Measurements from ENCODE around the gene ACOD1. TPM values are rescaled to one million over a fixed set of nuclear protein-coding genes. Genes with fewer than 3 reads are reported as not detected.

The ACOD1 gene
- total RNA-seq, 1 donor from 2014 or later = not detected

- Histone ChIP-seq H3K27me3 (ENCODE audit: low read depth) (no peaks in the 10 kb centered on the region), H3K4me1 (peaks cover 20% of the 10 kb centered on the region), H3K4me3 (no peak overlapping the region), H3K36me3 (peaks cover 43% of the 10 kb centered on the region), H3K9me3 (no peaks in the 10 kb centered on the region), H3K27ac (no peak overlapping the region)
- no peak for TF ChIP-seq CTCF (IDR thresholded peaks at IDR 0.05)
- ATAC-seq = no peak
- intact Hi-C loops (cut with DNase I) = no loop called here
- DNase-seq = no peak
Measured at GRCh38 chr13:77000475-77000874, 52.2 kb downstream of the ACOD1 start.

- intact Hi-C loops (cut with DNase I) = no loop called here
- H3K27me3 ChIP-seq (ENCODE audit: low read depth) = no peaks in the 10 kb centered on the region
- no peak overlapping the region for H3K27ac ChIP-seq
- peaks cover 24% of the 10 kb centered on the region for H3K4me1 ChIP-seq
- no peak for DNase-seq
- peaks cover 42% of the 10 kb centered on the region for H3K36me3 ChIP-seq
- ATAC-seq = peak in 1 of 2 donors; percentile 31
- H3K9me3 ChIP-seq = no peaks in the 10 kb centered on the region
- TF ChIP-seq CTCF (IDR thresholded peaks at IDR 0.05) = no peak
- H3K4me3 ChIP-seq = no peak overlapping the region
Measured at GRCh38 chr13:77001540-77001939, 53.2 kb downstream of the ACOD1 start.

- intact Hi-C loops (cut with DNase I) = no loop called here
- Histone ChIP-seq H3K4me3 (no peak overlapping the region), H3K4me1 (peaks cover 25% of the 10 kb centered on the region), H3K27me3 (ENCODE audit: low read depth) (no peaks in the 10 kb centered on the region), H3K36me3 (peaks cover 42% of the 10 kb centered on the region), H3K9me3 (no peaks in the 10 kb centered on the region), H3K27ac (no peak overlapping the region)
- TF ChIP-seq CTCF (IDR thresholded peaks at IDR 0.05) = no peak
- DNase-seq = no peak
- ATAC-seq = peak in 1 of 2 donors; percentile 44
Measured at GRCh38 chr13:77001963-77002587, 53.8 kb downstream of the ACOD1 start.

GRCh38 chr13:77002590-77003190 lies 54.4 kb downstream of the ACOD1 start:
- DNase-seq (no peak), ATAC-seq (peak in 1 of 2 donors; percentile 58)
- H3K9me3 ChIP-seq = no peaks in the 10 kb centered on the region
- peak; percentile 58 for TF ChIP-seq CTCF (IDR thresholded peaks at IDR 0.05)
- peaks cover 26% of the 10 kb centered on the region for H3K4me1 ChIP-seq
- H3K27ac ChIP-seq = no peak overlapping the region
- intact Hi-C loops (cut with DNase I) = no loop called here
- H3K4me3 ChIP-seq = no peak overlapping the region
- peaks cover 46% of the 10 kb centered on the region for H3K36me3 ChIP-seq
- H3K27me3 ChIP-seq (ENCODE audit: low read depth) = no peaks in the 10 kb centered on the region

Other genes starting within 250 kb of the ACOD1 start
- gene KCTD12, start 62.1 kb upstream of the ACOD1 start, total RNA-seq = 162 TPM
- 38.2 TPM for gene CLN5, start 43.6 kb downstream of the ACOD1 start, total RNA-seq
- gene FBXL3, start 78.6 kb downstream of the ACOD1 start, total RNA-seq = 57.7 TPM